ENCODE results near the gene TIMMDC1.

TIMMDC1 gene

GRCh38 chr3:119571688-119572087, 73.3 kb downstream of the TIMMDC1 start:
- TF ChIP-seq, protein P1, sequence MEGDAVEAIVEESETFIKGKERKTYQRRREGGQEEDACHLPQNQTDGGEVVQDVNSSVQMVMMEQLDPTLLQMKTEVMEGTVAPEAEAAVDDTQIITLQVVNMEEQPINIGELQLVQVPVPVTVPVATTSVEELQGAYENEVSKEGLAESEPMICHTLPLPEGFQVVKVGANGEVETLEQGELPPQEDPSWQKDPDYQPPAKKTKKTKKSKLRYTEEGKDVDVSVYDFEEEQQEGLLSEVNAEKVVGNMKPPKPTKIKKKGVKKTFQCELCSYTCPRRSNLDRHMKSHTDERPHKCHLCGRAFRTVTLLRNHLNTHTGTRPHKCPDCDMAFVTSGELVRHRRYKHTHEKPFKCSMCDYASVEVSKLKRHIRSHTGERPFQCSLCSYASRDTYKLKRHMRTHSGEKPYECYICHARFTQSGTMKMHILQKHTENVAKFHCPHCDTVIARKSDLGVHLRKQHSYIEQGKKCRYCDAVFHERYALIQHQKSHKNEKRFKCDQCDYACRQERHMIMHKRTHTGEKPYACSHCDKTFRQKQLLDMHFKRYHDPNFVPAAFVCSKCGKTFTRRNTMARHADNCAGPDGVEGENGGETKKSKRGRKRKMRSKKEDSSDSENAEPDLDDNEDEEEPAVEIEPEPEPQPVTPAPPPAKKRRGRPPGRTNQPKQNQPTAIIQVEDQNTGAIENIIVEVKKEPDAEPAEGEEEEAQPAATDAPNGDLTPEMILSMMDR (IDR thresholded peaks at IDR 0.05; ENCODE audit: borderline replicate concordance, insufficient read depth, low read depth, low read length): no peak
- H3K4me3 ChIP-seq (ENCODE audit: low read depth, low read length): no peak overlapping the region
